GM11168 (cell line): ENCODE data around the gene FAM131A.

Experiments used
- in situ Hi-C: fragments of 300-500 bp; cut with MboI; formaldehyde crosslinking; loops from one replicate; pipeline ENCODE4 v1.12.0; 2022; ENCODE audit warnings: low sequenced_read_pairs; ENCODE audit not compliant: unreplicated experiment

Gene FAM131A

DNA sequence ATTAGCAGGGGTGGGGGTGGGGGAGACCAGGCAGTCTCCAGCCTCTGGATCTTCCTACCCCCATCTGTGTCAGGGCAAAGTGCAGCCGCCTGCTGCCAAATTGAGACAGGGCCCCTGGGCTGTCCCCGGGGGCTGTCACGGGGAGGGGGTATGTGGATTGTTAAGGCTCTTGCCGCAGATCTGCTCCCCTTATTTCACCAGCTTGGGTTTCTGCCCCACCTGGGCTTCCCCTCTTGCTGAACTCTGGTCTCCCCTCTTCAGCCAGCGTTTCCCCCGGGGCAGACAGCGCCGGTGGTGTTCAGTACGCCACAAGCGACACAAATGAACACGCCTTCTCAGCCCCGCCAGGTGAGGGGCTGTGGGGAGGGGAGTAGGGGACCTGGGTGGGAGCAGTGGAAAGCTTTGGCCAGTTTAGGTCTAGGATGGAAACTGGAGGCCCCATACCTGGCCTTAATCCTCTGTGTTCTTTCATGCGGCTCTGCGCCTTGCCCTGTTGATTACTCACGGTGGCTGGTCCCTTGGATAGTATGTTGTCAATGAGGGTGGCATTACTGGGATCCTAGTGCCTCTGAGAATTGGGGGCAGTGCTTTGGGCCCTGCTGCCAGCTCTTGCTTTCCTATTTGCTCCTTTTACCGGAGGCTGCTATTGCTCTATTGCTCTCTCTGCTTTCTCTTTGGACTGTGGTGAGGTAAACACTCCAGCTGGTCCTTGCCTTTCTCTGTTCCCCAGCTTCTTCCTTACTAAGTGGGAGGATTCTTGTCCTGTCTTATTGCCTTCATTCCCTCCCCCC is 21.3 kb upstream of the FAM131A start:
- in situ Hi-C loops: no loop called here

DNA sequence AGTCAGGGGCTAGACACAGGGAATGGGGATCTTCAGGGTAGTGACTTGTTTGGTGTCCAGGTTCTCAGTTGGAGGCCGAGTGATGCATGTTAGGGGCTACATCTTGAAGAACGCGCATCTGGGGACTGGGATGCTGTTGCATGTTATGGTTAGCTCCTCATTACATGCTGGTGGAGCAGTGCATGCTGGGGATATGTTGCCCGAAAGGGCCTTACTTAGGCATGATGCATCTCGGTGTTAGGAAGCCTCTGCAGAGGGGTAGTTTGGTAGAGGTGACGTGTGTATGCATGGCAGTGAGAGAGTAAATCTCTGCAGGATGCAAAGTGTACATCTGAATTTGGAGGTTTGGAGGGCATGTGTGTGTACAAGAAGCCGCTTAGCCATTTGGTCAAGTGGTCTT is 20.6 kb upstream of the FAM131A start:
- in situ Hi-C loops: no loop called here

DNA sequence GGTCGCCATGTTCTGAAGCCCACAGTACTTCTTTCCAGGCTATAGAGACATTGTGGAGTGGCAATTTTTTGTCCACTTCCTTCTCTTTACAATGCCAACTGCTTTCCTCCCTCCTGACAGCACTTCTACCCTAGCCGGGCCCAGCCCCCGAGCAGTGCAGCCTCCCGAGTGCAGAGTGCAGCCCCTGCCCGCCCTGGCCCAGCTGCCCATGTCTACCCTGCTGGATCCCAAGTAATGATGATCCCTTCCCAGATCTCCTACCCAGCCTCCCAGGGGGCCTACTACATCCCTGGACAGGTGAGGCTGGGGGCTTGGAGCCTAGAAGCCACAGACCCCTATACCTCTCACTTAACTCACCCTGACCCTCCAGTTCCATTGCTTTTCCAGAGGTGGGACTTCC is 20.2 kb upstream of the FAM131A start:
- in situ Hi-C loops: no loop called here

DNA sequence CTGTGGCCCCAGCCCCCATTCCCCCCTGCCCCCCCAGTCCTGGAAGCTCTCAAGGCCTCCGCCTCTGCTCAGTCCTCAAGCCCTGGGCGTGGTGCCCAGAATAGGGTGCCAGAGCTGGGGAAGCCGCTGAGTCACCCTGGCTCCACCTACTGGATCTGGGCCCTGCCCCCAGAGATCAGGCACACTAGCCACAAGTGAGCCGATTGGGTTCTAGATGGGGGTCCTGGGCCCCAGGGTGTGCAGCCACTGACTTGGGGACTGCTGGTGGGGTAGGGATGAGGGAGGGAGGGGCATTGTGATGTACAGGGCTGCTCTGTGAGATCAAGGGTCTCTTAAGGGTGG is 17.3 kb upstream of the FAM131A start:
- in situ Hi-C loops: no loop called here

DNA sequence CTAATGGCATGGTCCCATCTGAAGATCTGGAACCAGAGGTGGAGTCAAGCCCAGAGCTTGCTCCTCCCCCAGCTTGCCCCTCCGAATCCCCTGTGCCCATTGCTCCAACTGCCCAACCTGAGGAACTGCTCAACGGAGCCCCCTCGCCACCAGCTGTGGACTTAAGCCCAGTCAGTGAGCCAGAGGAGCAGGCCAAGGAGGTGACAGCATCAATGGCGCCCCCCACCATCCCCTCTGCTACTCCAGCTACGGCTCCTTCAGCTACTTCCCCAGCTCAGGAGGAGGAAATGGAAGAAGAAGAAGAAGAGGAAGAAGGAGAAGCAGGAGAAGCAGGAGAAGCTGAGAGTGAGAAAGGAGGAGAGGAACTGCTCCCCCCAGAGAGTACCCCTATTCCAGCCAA is 15.7 kb upstream of the FAM131A start:
- in situ Hi-C loops: no loop called here

DNA sequence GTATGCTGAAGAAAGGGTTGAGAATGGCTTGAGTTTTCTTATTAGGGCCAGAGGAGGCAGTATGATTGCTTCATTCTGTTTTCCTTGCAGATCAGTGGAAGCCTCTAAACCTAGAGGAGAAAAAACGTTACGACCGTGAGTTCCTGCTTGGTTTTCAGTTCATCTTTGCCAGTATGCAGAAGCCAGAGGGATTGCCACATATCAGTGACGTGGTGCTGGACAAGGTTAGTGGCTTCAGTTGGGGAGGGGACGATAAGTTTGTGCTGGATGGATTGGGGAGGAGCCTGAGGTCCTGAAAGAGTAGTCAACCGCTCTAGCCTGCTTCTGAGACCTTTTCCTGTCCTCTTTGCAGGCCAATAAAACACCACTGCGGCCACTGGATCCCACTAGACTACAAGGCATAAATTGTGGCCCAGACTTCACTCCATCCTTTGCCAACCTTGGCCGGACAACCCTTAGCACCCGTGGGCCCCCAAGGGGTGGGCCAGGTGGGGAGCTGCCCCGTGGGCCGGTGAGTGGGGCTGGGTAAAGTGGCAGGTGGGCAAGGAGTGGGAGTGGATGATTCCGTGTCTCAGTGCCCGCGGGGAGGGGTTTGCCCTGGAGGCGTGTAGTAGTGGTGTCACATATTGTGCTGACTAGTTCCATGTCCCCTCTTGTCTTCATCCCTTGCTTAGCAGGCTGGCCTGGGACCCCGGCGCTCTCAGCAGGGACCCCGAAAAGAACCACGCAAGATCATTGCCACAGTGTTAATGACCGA is 14.5 kb upstream of the FAM131A start:
- in situ Hi-C loops: no loop called here

DNA sequence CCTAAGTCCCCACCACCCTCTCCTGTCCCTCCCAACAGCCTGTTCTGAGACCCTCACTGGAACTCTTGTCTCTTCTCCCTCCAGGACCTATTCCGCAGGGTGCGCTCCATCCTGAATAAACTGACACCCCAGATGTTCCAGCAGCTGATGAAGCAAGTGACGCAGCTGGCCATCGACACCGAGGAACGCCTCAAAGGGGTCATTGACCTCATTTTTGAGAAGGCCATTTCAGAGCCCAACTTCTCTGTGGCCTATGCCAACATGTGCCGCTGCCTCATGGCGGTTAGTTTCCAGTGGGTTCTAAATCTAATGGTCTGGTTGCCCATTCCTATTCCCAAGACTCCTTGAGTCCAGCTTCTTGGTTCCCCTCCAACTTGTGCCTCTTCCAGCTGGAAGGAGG is 13.7 kb upstream of the FAM131A start:
- in situ Hi-C loops: no loop called here

DNA sequence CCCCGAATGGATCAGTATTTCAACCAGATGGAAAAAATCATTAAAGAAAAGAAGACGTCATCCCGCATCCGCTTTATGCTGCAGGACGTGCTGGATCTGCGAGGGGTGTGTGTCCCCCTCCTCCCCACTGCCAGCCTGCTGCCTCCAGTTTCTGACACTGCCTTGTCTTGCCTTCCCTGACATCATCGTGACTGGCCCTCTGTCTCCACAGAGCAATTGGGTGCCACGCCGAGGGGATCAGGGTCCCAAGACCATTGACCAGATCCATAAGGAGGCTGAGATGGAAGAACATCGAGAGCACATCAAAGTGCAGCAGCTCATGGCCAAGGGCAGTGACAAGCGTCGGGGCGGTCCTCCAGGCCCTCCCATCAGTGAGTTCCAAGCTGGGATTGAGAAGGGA is 12.1 kb upstream of the FAM131A start:
- in situ Hi-C loops: no loop called here

DNA sequence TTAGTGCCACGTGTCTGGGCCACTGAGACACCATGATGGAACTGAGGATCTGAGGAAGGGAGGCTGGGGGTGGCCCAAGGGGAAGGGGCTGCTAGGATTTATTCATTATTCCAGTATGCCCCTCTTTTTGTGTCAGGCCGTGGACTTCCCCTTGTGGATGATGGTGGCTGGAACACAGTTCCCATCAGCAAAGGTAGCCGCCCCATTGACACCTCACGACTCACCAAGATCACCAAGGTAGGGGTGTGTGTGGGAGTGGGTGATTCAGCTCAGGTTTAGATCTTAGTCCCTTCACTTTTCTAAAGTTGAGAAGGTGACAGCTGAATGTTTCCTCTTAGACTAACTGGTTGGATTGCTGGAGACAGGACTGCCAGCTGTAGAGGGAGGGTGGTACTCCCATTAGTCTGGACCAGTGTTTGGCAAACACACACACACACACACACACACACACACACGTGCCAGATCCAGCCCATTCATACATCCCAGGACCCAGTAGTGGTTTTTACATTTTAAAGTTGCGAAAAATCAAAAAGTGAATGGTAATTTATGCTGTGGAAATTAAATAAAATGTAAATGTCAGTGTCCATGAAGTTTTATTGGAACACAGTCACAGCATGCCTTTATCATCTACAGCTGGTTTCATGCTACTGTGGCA is 11.6 kb upstream of the FAM131A start:
- in situ Hi-C loops: no loop called here

DNA sequence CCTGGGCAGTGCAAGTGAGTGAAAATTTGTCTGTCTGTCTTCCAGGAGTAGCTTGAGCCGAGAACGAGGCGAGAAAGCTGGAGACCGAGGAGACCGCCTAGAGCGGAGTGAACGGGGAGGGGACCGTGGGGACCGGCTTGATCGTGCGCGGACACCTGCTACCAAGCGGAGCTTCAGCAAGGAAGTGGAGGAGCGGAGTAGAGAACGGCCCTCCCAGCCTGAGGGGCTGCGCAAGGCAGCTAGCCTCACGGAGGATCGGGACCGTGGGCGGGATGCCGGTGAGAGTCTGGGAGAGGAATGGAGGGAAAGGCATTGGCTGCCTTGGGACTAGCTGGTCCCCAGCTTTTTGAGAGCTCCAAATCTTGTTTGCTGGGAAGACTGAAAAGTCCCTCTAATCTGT is 10.2 kb upstream of the FAM131A start:
- in situ Hi-C loops: no loop called here

DNA sequence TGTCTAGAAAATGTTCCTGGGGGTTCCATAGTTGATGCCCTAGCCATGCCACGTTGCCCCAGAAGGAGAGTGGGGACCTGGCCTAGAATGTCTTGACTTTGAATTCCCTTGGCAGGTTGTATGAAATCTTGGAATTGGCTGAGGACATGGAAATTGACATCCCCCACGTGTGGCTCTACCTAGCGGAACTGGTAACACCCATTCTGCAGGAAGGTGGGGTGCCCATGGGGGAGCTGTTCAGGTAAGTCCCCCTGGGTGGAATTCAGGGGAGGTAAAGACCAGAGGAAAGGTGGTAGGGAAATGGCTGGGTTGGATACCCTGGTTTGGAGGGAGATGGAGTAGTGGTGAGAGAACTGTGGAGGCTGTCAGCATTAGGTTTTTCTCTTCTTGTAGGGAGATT is 8.9 kb upstream of the FAM131A start:
- in situ Hi-C loops: no loop called here

DNA sequence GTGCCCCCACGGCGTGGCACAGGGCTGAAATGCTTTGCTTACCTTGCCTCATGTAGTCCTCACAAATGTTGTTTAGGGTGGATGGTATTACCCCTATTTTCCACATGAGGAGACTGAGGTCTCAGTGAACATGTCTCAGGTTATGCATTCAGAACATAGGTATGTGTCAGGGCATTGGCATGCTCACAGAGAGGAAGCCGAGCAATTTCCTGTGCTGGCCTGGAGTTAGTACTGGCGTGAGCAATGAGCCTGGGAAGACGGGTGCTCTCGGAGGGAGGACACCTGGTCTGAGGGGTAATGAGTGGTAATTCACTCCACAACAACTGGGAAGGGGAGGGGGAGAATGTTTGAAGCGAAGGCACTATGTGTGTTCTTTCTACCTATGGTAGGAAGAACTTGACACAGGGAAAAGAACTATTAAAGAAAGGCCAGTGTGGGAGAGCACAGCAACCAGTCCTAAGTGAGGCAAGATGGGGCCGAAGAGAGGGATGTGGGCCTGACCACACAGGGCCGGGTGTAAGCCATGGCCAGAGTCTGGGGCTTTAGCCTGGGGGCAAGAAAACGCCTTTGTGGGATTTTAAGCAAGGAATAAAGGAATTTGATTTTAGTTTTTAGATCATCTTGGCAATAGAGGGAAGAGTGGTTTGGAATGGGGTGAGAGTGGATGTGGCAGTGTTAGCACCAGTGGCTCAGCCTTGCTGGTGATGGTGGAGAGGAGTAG is 4.9 kb upstream of the FAM131A start:
- in situ Hi-C loops: no loop called here

DNA sequence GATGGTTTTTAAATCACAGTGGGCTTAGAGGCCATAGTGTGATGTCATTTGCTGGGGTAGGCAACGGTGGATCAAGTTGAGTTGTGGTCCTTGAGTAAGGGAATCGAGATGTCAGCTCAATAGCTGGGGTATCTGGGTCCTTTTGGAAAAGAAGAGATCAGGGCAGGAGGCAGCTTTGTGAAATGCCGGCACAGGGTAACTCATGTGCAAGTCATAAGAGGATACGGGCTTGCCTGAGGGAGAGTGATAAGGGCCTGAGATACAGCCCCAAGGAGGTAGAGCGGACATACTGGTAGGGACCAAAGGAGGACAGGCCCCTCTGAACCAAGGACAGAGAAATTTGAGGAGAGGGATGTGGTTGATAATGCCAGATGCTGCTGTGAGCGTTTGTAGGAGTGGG is 4.2 kb upstream of the FAM131A start:
- in situ Hi-C loops: no loop called here

DNA sequence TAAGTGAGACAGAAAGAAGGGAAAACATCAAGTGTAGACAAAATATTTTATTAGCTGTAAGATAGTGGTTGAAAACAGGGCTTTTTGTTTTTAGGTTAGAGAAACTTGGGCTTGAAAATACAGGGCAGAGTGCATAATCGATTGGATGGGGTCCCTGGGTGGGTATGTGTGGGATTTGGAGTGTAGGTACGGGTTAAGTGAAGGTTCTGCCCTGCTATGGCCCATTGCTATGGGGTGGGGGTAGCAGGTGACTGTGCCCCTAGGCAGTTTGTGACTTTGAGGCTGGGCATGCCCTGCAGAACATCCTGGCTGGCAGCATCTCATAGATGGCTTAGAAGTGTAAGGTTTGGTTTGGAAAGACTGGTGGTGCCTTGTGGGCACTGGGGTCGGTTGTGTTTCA is 3.7 kb upstream of the FAM131A start:
- in situ Hi-C loops: no loop called here

DNA sequence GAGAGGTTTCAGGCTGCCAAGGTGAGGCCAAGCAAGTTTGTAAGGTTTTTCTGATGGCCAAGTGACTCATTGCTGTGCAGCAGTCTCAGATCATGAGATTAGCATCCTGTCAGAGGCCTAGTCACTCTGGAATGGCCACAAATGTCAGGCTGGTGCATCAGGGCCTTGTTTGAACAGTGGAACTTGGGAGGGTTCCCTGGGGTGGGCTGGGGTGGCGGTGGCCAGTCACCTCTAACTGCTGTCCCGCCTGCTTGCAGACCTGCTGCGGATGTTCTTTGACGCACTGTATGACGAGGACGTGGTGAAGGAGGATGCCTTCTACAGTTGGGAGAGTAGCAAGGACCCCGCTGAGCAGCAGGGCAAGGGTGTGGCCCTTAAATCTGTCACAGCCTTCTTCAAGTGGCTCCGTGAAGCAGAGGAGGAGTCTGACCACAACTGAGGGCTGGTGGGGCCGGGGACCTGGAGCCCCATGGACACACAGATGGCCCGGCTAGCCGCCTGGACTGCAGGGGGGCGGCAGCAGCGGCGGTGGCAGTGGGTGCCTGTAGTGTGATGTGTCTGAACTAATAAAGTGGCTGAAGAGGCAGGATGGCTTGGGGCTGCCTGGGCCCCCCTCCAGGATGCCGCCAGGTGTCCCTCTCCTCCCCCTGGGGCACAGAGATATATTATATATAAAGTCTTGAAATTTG is 2.8 kb upstream of the FAM131A start:
- in situ Hi-C loops: no loop called here

DNA sequence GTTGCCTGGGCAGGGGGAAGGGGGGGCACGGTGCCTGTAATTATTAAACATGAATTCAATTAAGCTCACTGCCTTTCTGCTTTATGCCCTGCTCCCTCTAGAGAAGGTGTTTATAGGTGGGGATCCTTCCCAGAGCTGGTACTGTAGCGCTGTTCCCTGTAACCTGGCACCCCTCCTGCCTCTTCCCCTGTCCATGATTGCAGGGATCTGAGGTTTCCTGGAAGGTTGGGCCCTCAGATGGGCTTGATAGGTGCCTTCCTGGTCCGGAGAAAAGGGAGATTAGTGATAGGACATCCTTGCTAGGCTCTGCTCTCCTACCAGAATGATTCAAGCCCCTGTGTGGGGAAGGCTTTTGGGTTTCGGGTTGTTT is 2.1 kb upstream of the FAM131A start:
- in situ Hi-C loops: no loop called here

DNA sequence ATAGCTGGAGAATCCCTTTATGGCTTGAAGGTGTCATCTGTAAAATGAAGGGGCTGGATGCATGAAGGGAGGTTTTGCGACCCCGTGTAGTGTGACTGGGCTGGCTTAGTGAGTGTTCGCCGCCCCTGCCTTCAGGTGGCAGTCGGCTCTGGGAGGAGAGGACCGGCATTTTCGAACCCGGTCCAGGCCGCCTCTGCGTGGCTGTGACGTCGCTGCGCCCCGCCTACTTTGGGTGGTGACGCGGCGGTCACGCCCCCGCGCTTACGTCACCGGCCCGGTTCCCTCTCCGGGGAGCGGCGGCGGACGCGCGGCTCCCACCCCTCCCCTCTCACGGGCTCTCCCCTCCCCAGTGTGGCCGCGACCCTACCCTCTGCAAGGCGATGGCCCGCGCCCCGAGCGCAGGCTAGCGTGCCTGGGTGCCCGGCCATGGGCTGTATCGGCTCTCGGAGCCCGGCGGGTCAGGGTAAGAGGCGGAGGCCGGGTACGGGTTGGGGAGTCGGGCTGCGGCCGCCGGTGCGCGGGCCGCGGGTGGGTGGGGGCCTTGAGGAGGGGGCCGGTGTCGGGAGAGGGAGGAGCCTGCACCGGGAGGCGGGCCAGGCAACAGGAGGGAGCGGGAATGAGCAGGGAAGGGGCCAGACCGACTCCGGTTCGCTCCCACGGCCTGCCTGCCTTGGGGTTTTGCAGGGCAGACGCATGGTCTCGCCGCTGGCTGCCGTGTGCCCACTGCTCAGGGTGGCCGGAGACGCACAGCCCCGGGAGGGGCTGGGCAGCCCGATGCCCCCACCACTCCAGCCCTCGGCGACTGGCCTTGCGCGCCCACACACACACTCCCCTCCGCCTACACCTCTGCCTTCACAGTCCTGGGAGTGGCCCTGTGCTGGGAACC is 1.5 kb upstream of the FAM131A start:
- in situ Hi-C loops: no loop called here

DNA sequence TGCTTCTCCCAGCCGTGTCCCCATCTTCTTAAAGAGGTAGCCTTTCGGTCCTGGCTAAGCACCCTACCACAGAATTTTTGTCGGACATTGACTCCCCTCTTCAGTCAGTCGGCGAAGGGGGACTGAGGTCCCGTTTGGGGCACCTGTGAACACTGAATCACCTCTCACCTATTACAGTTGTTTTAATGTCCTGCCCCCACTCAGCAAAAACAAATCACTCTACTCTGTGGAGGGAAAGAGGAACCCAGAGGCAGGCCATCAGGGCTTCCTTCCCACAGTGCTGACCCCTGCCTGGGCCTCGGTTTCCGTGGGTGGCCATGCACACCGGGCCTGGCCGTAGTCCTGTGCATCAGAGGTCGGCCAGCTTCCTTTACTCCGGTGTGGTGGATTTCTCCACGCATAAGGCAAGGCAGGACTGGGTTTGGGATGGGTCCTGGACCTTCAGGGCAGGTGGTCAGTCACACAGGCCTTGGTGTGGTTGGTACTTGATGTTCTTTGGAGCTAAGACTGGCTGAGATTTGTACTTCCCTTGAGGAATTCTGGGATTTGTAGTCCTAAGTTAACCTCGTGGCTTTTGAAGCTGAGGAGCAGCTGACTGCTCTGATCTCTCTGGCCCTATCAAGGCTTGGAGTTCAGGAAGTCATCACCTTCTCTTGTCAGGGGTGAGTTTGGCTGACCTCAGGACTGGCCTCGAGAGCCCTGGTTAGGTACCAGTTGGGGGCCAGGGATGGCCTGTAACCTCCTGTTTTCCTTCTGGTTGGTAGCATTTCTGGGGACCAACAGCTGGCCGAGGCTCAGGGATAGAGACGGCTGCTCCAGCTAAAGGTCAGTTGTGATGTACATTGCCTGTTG is 627 bp upstream of the FAM131A start:
- in situ Hi-C loops: no loop called here

DNA sequence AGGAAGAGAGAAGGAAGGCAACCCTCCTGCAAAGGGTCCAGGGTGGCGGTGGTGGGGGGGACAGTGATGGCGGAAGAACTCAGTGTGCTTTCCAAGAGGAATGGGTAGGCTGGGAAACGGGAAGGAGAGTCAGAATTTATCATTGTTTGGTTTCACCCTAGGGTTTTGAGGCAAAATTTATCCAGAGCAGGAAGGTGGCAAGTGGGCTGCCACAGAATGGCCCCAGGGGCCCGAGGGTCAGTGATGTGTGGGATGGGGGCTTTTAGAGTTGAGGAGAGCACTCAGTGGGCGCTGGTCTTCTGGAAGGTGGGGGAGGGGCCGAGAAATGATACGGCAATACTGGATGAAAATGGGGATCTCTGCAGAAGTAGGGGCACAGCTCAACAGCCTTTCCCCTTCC is 581 bp downstream of the FAM131A start:
- in situ Hi-C loops: no loop called here
